Loucy (cell line): ENCODE measurements around the gene SLC34A3.

ENCODE experiments used
- H2AFZ ChIP-seq: fragments of 200-600 bp; sonication (generic); 2 replicates; pipeline ENCODE4 v1.6.0; 2016; ENCODE audit warnings: antibody characterized with exemption, mild to moderate bottlenecking, low read length, moderate library complexity
- H3F3A ChIP-seq: fragments of 200-600 bp; 2 replicates; pipeline ENCODE4 v1.6.0; 2016; ENCODE audit warnings: antibody characterized with exemption, low read depth, mild to moderate bottlenecking
- H3K27me3 ChIP-seq: fragments of 200-600 bp; sonication (generic); 2 replicates; pipeline ENCODE4 v1.6.1; 2014; ENCODE audit warnings: low read length, mild to moderate bottlenecking; ENCODE audit not compliant: insufficient read depth, poor library complexity, severe bottlenecking
- H3K36me3 ChIP-seq: fragments of 200-600 bp; sonication (generic); 2 replicates; pipeline ENCODE4 v1.6.1; 2016; ENCODE audit warnings: low read length; ENCODE audit not compliant: insufficient read depth
- H3K4me1 ChIP-seq: fragments of 200-600 bp; sonication (generic); 2 replicates; pipeline ENCODE4 v1.5.1; 2014; ENCODE audit warnings: low read length, mild to moderate bottlenecking; ENCODE audit not compliant: insufficient read depth, poor library complexity, severe bottlenecking
- H3K4me2 ChIP-seq: fragments of 200-600 bp; sonication (generic); 2 replicates; pipeline ENCODE4 v1.6.0; 2014; ENCODE audit warnings: antibody characterized with exemption, low read length, low read depth, mild to moderate bottlenecking; ENCODE audit not compliant: poor library complexity, severe bottlenecking
- H3K4me3 ChIP-seq: fragments of 200-600 bp; sonication (generic); 2 replicates; pipeline ENCODE4 v1.5.1; 2014; ENCODE audit warnings: low read length, mild to moderate bottlenecking, mixed read lengths; ENCODE audit not compliant: poor library complexity, severe bottlenecking
- H3K79me2 ChIP-seq: fragments of 200-600 bp; sonication (generic); 2 replicates; pipeline ENCODE4 v1.6.1; 2014; ENCODE audit warnings: low read length; ENCODE audit not compliant: insufficient read depth
- H3K9ac ChIP-seq: fragments of 200-600 bp; sonication (generic); 2 replicates; pipeline ENCODE4 v1.6.0; 2014; ENCODE audit warnings: mild to moderate bottlenecking, low read depth, low read length, moderate library complexity; ENCODE audit not compliant: poor library complexity, severe bottlenecking
- H3K9me2 ChIP-seq: fragments of 200-600 bp; sonication (generic); replicated peaks from 2 replicates; pipeline ENCODE4 v1.6.1; 2016; ENCODE audit warnings: low read depth, low read length, mixed read lengths
- H3K9me3 ChIP-seq: fragments of 200-600 bp; sonication (generic); 2 replicates; pipeline ENCODE4 v1.6.1; 2014; ENCODE audit warnings: mild to moderate bottlenecking, antibody characterized with exemption, low read length, low read depth; ENCODE audit not compliant: insufficient read depth
- H4K20me1 ChIP-seq: fragments of 200-600 bp; sonication (generic); 2 replicates; pipeline ENCODE4 v1.6.0; 2014; ENCODE audit warnings: antibody characterized with exemption, low read length, mild to moderate bottlenecking; ENCODE audit not compliant: insufficient read depth, poor library complexity, severe bottlenecking
- EZH2phosphoT487 ChIP-seq: fragments of 200-600 bp; IDR thresholded peaks from 2 replicates; pipeline ENCODE4 v1.6.1; 2018; ENCODE audit warnings: antibody characterized with exemption, mild to moderate bottlenecking, moderate library complexity, borderline replicate concordance
- TF ChIP-seq, protein P1 (sequence below): fragments of 200-600 bp; sonication (generic); conservative IDR thresholded peaks from 2 replicates; pipeline ENCODE4 v1.5.1; 2014; ENCODE audit warnings: mild to moderate bottlenecking, antibody characterized with exemption, low read length

Gene SLC34A3

DNA sequence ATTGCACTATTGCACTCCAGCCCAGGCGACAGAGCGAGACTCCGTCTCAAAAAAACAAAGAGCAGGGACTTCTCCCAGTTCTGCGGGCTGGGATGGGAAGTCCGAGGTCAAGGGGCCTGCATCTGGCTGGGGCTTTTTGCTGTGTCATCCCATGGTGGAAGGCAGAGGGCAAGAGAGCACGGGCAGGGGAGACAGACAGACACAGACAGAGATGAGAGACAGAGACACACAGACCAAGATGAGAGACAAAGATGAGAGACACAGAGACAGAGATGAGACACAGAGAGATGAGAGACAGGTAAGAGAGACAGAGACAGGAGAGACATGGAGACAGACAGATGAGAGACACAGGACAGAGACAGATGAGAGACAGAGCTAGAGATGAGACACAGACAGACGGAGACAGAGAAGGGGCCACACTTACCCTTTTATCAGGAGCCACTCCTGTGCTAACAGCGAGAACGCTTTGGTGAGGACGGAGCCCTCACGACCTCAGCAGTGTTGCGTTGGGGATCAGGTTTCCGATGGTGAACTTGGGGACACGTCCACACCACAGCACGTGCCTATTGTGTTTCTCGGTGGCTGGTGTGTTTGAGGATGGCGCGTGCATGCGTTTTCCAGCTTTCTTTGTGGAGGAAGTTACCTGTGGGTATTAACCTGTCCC lies 38.0 kb downstream of the SLC34A3 start:
- Histone ChIP-seq H3F3A (no peaks in the 10 kb centered on the region), H3K79me2 (no peaks in the 10 kb centered on the region), H4K20me1 (peaks cover 3% of the 10 kb centered on the region), H3K9me2 (no peaks in the 10 kb centered on the region), H3K9ac (no peak overlapping the region), H3K9me3 (no peaks in the 10 kb centered on the region), H3K4me2 (no peak overlapping the region), H3K4me1 (peaks cover 9% of the 10 kb centered on the region), H3K27me3 (no peaks in the 10 kb centered on the region), H2AFZ (no peak overlapping the region), H3K36me3 (peaks cover 4% of the 10 kb centered on the region; the same call in 1 of the 2 replicates), H3K4me3 (no peak overlapping the region)
- TF ChIP-seq, protein P1, sequence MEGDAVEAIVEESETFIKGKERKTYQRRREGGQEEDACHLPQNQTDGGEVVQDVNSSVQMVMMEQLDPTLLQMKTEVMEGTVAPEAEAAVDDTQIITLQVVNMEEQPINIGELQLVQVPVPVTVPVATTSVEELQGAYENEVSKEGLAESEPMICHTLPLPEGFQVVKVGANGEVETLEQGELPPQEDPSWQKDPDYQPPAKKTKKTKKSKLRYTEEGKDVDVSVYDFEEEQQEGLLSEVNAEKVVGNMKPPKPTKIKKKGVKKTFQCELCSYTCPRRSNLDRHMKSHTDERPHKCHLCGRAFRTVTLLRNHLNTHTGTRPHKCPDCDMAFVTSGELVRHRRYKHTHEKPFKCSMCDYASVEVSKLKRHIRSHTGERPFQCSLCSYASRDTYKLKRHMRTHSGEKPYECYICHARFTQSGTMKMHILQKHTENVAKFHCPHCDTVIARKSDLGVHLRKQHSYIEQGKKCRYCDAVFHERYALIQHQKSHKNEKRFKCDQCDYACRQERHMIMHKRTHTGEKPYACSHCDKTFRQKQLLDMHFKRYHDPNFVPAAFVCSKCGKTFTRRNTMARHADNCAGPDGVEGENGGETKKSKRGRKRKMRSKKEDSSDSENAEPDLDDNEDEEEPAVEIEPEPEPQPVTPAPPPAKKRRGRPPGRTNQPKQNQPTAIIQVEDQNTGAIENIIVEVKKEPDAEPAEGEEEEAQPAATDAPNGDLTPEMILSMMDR, result no peak
- TF ChIP-seq EZH2phosphoT487, result no peak

DNA sequence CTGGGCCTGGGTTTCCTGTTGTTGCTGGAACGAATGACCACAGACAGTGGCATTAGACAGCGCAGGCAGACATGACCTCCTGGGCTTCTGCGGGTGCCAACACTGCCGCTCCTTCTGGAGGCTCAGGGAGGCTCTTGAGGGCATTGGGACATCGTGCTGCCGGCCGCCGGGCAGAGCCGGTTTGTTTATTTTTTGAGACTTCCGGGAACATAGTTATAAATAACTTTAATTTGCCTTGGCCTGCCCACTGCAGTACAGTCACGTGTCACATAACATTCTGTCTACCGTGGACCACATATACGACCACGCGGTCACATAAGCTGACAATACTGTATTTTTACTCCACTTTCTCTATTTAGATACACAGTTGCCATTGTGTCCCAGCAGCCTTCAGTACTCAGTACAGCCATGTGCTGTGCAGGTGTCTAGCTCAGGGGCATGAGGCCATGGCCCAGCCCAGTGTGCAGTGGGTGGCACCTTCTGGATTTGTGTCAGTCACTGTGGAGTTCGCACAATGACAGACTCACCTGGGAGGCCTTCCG lies 38.6 kb downstream of the SLC34A3 start:
- no peak overlapping the region for H3K4me2 ChIP-seq
- no peak for TF ChIP-seq EZH2phosphoT487
- TF ChIP-seq, protein P1, result no peak
- H3K27me3 ChIP-seq, result no peaks in the 10 kb centered on the region
- H3K4me3 ChIP-seq, result no peak overlapping the region
- H3K9ac ChIP-seq, result no peak overlapping the region
- no peaks in the 10 kb centered on the region for H3K9me3 ChIP-seq
- no peaks in the 10 kb centered on the region; the same call in 1 of the 2 replicates for H3K36me3 ChIP-seq
- peaks cover 3% of the 10 kb centered on the region for H4K20me1 ChIP-seq
- no peaks in the 10 kb centered on the region for H3K9me2 ChIP-seq
- no peaks in the 10 kb centered on the region for H3F3A ChIP-seq
- H3K79me2 ChIP-seq, result no peaks in the 10 kb centered on the region
- peaks cover 9% of the 10 kb centered on the region for H3K4me1 ChIP-seq
- no peak overlapping the region for H2AFZ ChIP-seq

DNA sequence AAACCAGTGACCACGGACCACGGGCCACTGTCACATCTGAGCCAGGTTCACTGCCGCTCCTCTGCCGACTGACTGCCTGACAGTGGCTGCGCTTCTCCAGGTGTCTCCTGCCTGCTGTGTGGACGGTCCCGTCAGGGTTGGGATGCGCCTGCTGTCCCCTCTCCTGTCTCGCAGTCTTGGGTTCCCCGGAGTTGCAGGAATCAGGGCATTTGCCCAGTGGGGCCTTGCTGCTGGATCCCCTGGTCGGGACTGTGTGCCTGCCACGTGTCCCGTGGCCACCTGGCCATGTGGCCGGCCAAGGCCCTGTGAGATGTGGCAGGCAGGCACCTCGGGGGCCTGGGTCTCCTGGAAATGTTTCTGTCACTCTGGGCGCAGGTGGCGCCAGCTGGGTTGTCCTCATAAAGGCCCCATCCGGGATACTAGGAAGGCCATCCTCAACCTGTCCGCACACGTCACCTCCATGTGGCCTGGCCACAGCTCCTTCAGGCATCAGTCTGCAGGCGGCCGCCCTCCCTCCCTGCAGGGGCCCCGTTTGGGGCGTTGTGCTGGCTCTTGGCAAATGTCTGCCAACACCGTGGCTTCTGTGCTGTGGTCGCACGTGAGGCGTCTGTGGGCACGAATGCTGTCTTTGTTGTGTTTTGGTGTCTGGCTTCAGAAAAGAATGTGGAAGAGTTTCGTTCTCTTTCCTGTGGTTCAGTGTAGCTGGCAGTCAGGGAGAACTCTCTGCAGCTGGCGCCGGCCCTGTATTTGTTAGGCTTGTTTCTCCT lies 40.4 kb downstream of the SLC34A3 start:
- H3K27me3 ChIP-seq, result no peaks in the 10 kb centered on the region
- no peaks in the 10 kb centered on the region for H3K9me3 ChIP-seq
- peaks cover 9% of the 10 kb centered on the region for H3K4me1 ChIP-seq
- no peak overlapping the region for H3K4me3 ChIP-seq
- TF ChIP-seq, protein P1, result no peak
- no peak for TF ChIP-seq EZH2phosphoT487
- H4K20me1 ChIP-seq, result peaks cover 3% of the 10 kb centered on the region
- no peak overlapping the region for H2AFZ ChIP-seq
- no peaks in the 10 kb centered on the region; the same call in 1 of the 2 replicates for H3K36me3 ChIP-seq
- no peaks in the 10 kb centered on the region for H3F3A ChIP-seq
- no peak overlapping the region for H3K4me2 ChIP-seq
- no peak overlapping the region for H3K9ac ChIP-seq
- H3K9me2 ChIP-seq, result no peaks in the 10 kb centered on the region
- no peaks in the 10 kb centered on the region for H3K79me2 ChIP-seq
